Ectodermal cell (in vitro differentiated cells): ENCODE results near the gene COMP.

ENCODE experiments used
- H3K27ac ChIP-seq: 2 replicates; pipeline ENCODE4 v1.7.0; 2013; ENCODE audit warnings: mild to moderate bottlenecking, low read depth, low read length; ENCODE audit not compliant: insufficient read depth, poor library complexity, severe bottlenecking
- H3K27me3 ChIP-seq: 2 replicates; pipeline ENCODE4 v1.7.0; 2013; ENCODE audit warnings: mild to moderate bottlenecking, low read length; ENCODE audit not compliant: insufficient read depth, control insufficient read depth, poor library complexity, severe bottlenecking
- H3K36me3 ChIP-seq: one replicate; pipeline ENCODE4 v1.7.0; 2013; ENCODE audit warnings: low read length; ENCODE audit not compliant: control insufficient read depth, insufficient read depth
- H3K4me1 ChIP-seq: one replicate; pipeline ENCODE4 v1.7.0; 2013; ENCODE audit warnings: low read length; ENCODE audit not compliant: control insufficient read depth, insufficient read depth
- H3K4me3 ChIP-seq: 2 replicates; pipeline ENCODE4 v1.7.0; 2013; ENCODE audit warnings: low read depth, low read length, control low read depth; ENCODE audit not compliant: insufficient read depth
- H3K9me3 ChIP-seq: 2 replicates; pipeline ENCODE4 v1.7.0; 2013; ENCODE audit warnings: mild to moderate bottlenecking, low read length, moderate library complexity; ENCODE audit not compliant: control insufficient read depth
- WGBS, 2 experiments: methylation state at CpG; one replicate each; pipeline ENCODE4 v1.1.7; 2013; ENCODE audit warnings: missing lambda C conversion rate in 2 of 2; 5-methylcytosine and 5-hydroxymethylcytosine counted together

The COMP gene

GRCh38 chr19:18776736-18777135 lies 14.4 kb downstream of the COMP start:
- no peak overlapping the region for H3K27ac ChIP-seq
- peaks cover 99% of the 10 kb centered on the region for H3K27me3 ChIP-seq
- H3K4me1 ChIP-seq: peaks cover 8% of the 10 kb centered on the region
- WGBS, 2 experiments: 59% methylated on average over 12 of the region's 12 CpGs
- no peak overlapping the region for H3K4me3 ChIP-seq
- H3K9me3 ChIP-seq: no peaks in the 10 kb centered on the region
- H3K36me3 ChIP-seq: no peaks in the 10 kb centered on the region

DNA sequence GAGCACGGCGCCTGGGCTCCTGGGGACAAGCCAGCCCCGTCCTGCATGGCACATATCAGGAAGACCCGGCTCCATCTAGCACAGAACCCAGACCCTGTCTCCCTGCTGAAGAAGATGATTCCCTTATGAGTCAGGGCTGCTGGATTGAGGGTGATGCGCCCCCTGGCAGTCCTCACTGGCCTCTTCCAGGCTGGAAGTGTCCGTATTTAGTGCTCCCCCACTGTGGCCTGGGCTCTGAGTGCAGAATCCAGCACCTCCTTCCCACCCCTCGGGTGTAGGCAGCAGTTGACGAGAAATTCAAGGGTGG lies 14.9 kb downstream of the COMP start:
- no peak overlapping the region for H3K27ac ChIP-seq
- H3K4me3 ChIP-seq: no peak overlapping the region
- no peaks in the 10 kb centered on the region for H3K9me3 ChIP-seq
- no peaks in the 10 kb centered on the region for H3K36me3 ChIP-seq
- peaks cover 8% of the 10 kb centered on the region for H3K4me1 ChIP-seq
- 66 to 70% methylated on average over 8 of the region's 8 CpGs for WGBS, 2 experiments
- H3K27me3 ChIP-seq: peaks cover 99% of the 10 kb centered on the region

DNA sequence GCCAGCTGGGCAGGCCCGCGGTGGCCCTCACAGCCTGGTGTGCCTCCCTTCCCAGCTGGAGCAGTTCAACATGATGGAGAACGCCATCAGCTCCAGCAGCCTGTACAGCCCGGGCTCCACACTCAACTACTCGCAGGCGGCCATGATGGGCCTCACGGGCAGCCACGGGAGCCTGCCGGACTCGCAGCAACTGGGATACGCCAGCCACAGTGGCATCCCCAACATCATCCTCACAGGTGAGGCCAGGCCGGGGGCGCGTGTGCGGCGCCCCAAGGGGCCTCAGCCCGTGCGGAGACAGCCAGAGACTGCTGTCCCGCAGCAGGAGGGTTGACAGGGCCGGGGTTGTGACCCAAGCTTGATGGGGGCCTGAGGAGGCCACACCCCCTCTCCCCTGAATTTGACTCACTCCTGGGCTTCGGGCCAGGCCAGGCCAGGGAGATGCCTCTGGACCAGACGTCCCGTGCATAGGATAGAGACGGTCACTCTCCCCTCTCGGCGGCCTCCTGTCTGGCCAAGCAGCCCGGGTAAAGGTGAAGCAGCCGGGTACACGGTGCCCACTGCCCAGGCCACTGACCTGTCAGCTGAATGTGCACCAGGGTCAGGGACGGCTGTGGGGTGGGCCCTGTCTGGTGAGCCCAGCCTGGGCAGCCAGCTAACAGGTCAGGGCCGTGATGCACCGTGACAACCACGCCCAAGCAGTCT lies 15.4 kb downstream of the COMP start:
- Histone ChIP-seq H3K4me3 (no peak overlapping the region), H3K4me1 (peaks cover 8% of the 10 kb centered on the region), H3K27me3 (peaks cover 99% of the 10 kb centered on the region), H3K27ac (no peak overlapping the region), H3K9me3 (no peaks in the 10 kb centered on the region), H3K36me3 (no peaks in the 10 kb centered on the region)
- 89 to 91% methylated on average over 33 of the region's 33 CpGs for WGBS, 2 experiments

- Histone ChIP-seq H3K9me3 (no peaks in the 10 kb centered on the region), H3K4me1 (peaks cover 8% of the 10 kb centered on the region), H3K27ac (no peak overlapping the region), H3K27me3 (peaks cover 98% of the 10 kb centered on the region), H3K4me3 (no peak overlapping the region), H3K36me3 (no peaks in the 10 kb centered on the region)
- WGBS, 2 experiments: 91 to 94% methylated on average over 40 of the region's 40 CpGs
These were observed 16.2 kb downstream of the COMP start for GRCh38 chr19:18774782-18775444.

GRCh38 chr19:18774107-18774506 lies 17.0 kb downstream of the COMP start:
- H3K27ac ChIP-seq: no peak overlapping the region
- H3K36me3 ChIP-seq: no peaks in the 10 kb centered on the region
- H3K4me1 ChIP-seq: peaks cover 8% of the 10 kb centered on the region
- H3K27me3 ChIP-seq: peaks cover 90% of the 10 kb centered on the region
- no peak overlapping the region for H3K4me3 ChIP-seq
- no peaks in the 10 kb centered on the region for H3K9me3 ChIP-seq
- WGBS, 2 experiments: 86 to 90% methylated on average over 11 of the region's 11 CpGs

- H3K4me1 ChIP-seq: peaks cover 8% of the 10 kb centered on the region
- no peak overlapping the region for H3K27ac ChIP-seq
- H3K4me3 ChIP-seq: no peak overlapping the region
- 81% methylated on average over 9 of the region's 9 CpGs for WGBS, 2 experiments
- peaks cover 85% of the 10 kb centered on the region for H3K27me3 ChIP-seq
- no peaks in the 10 kb centered on the region for H3K36me3 ChIP-seq
- H3K9me3 ChIP-seq: no peaks in the 10 kb centered on the region
These were observed 17.4 kb downstream of the COMP start for GRCh38 chr19:18773682-18774081.

DNA sequence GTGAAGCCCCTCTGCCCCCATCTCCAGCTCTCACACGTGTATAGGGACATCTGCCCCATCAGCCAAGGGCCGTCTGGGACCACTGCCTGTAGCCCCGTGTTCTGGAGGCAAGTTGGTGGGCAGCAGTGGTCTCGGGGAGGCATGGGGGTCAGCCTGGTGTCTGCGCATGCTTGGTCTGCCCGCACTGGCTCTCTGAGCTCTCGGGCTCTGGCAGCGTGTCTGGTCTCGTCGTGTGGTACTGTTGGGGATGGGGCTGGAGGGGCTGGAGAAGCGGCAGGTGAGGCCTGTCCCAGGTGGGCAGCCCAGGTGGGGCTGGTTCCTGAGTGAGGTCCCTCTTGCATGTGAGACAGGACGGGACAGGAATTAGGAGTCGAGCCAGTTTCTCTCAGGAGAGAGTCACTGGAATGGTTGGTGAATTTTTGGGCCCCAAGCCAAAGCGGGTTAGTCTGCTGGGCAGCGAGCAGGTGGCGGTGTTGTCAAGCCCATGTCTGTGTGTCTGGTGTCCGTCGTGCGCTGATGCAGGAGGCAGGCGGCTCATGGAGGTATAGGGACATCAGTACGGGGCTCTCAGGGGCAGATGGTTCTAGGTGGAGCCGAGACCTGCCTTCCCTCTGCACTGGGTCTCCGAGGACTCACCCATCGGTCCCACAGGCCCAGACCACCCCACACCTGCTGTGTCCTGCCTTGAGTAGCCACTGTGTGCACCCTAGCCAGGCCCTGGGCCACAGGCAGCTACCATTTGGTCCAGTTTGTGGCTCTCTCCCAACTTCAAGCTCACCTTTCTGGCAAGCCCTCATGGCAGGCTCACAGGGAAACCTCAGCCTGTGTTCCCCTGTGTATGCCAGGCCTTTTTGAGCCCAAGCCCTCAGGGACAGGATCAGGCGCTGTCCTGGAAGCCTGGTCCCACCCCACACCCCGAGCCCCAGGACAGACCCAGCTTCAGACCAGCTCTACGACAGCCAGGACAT lies 18.2 kb downstream of the COMP start:
- Histone ChIP-seq H3K4me1 (peaks cover 11% of the 10 kb centered on the region), H3K36me3 (no peaks in the 10 kb centered on the region), H3K27ac (no peak overlapping the region), H3K4me3 (no peak overlapping the region), H3K9me3 (no peaks in the 10 kb centered on the region), H3K27me3 (peaks cover 78% of the 10 kb centered on the region)
- 86 to 87% methylated on average over 27 of the region's 27 CpGs for WGBS, 2 experiments

GRCh38 chr19:18771328-18772242 lies 19.5 kb downstream of the COMP start:
- Histone ChIP-seq H3K4me1 (peaks cover 6% of the 10 kb centered on the region), H3K9me3 (no peaks in the 10 kb centered on the region), H3K27me3 (peaks cover 66% of the 10 kb centered on the region), H3K36me3 (no peaks in the 10 kb centered on the region), H3K27ac (no peak overlapping the region), H3K4me3 (no peak overlapping the region)
- 81% methylated on average over 36 of the region's 36 CpGs for WGBS, 2 experiments

DNA sequence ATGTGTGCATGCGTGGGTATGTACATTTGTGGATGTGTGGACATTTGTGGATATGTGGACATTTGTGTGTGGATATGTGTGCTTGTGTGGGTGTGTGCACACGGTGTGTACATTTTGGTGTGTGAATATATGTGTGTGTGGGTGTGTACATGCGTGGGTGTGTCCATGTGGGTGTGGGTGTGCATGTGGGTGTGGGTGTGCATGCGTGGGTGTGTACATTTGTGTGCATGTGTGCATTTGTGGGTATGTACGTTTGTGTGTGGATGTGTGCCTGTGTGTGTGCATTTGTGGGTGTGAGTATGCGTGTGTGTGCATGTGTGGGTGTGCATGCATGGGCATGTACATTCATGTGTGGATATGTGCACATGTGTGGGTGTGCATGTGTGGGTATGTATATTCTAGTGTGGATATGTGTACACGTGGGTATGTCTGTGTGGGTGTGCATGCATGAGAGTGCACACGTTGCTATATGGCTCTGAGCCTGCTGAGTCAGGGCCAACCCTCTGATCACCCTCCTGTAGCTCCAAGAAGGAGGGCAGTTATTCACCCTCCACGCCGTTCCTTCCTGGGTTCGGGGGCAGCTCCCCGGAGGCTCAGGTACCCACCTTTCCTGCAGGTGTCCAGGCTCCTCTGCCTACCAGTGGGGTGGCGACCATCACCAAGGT lies 20.3 kb downstream of the COMP start:
- H3K9me3 ChIP-seq: no peaks in the 10 kb centered on the region
- no peaks in the 10 kb centered on the region for H3K36me3 ChIP-seq
- no peak overlapping the region for H3K27ac ChIP-seq
- H3K4me1 ChIP-seq: peaks cover 5% of the 10 kb centered on the region
- no peak overlapping the region for H3K4me3 ChIP-seq
- 84 to 85% methylated on average over 13 of the region's 13 CpGs for WGBS, 2 experiments
- peaks cover 60% of the 10 kb centered on the region for H3K27me3 ChIP-seq
